GM21619 (cell line): ENCODE results near the gene TNFRSF1B.
A peak's percentile ranks its signal among the peaks of the same experiment; 100 is the strongest.

Source experiments
- ATAC-seq: cut with Tn5 transposase; IDR thresholded peaks from one replicate; pipeline ENCODE4 v1.9.1; 2021; ENCODE audit not compliant: unreplicated experiment

The TNFRSF1B gene

GRCh38 chr1:12141163-12141850 is 25.5 kb upstream of the TNFRSF1B start:
- no peak for ATAC-seq

DNA sequence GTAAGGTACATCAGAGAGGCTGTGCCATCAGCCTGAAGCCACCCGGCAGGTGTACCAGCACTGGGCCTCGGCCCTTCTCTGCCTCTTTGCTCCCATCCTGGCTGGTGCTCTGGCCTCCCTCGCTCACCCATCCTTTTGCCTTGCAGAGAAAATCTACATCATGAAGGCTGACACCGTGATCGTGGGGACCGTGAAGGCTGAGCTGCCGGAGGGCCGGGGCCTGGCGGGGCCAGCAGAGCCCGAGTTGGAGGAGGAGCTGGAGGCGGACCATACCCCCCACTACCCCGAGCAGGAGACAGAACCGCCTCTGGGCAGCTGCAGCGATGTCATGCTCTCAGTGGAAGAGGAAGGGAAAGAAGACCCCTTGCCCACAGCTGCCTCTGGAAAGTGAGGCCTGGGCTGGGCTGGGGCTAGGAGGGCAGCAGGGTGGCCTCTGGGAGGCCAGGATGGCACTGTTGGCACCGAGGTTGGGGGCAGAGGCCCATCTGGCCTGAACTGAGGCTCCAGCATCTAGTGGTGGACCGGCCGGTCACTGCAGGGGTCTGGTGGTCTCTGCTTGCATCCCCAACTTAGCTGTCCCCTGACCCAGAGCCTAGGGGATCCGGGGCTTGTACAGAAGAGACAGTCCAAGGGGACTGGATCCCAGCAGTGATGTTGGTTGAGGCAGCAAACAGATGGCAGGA is 24.5 kb upstream of the TNFRSF1B start:
- no peak for ATAC-seq

GRCh38 chr1:12142891-12143630 is 23.7 kb upstream of the TNFRSF1B start:
- no peak for ATAC-seq

GRCh38 chr1:12143631-12144155 is 23.1 kb upstream of the TNFRSF1B start:
- no peak for ATAC-seq

GRCh38 chr1:12144236-12144635 is 22.6 kb upstream of the TNFRSF1B start:
- no peak for ATAC-seq

DNA sequence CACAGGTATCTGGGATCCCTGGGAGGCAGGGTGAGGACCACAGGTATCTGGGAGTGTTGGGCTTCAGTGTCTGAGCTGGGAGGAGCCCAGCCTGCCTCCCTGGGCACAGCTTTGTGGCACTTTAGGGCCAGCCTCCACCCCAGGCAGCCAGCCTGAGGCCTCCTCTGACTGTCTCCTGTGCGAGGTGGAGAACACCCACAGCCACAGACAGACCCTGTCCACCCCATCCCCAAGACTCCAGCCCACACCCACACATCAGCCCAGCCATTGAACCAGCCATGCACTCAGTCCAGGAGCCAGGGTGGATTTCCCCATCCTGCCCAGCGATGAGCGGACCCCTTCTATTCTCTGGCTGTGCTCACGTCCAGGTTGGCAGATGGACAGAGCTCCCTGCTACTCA is 21.8 kb upstream of the TNFRSF1B start:
- ATAC-seq: no peak

GRCh38 chr1:12145616-12146342 is 21.0 kb upstream of the TNFRSF1B start:
- ATAC-seq: no peak

DNA sequence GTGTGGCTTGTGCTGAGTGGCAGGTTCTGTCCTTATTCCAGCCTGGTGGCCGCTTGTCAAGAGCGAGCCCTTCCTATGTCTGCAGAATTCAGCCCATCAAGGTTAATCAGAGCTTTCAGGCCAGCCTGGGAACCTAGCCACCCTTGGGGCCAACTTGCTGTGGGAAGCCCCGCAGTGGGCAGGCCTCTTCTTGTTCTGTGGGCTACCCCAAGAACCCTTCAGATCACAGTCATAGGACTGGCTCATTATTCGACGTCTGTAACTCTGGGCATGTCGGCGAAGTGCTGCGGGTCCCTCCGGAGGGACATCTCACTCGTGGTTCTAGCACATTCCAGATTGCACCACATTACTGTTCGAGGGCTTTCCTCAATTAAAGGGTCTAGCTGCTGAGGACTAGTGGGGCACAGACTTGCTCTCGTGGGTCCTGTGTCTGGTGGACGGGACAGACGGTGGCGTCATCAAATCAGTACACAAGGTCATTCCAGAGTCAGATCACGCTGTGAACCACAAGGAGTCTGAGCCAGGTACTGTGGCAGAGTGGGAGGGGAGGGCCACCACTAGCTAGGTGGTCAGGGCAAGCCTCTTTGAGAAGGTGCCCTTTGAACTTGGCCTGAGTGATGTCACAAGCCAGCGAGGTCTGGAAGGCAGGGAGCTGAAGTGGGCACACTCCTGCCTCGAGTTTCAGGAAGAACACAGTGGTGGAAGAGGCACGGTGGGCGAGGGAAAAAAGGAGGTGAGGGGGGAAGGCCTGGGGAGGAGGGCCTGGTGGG is 20.3 kb upstream of the TNFRSF1B start:
- ATAC-seq: no peak

- ATAC-seq: no peak
These were observed 19.5 kb upstream of the TNFRSF1B start for GRCh38 chr1:12147201-12147701.

GRCh38 chr1:12148160-12148957 is 18.4 kb upstream of the TNFRSF1B start:
- ATAC-seq: no peak

GRCh38 chr1:12148958-12149790 is 17.6 kb upstream of the TNFRSF1B start:
- ATAC-seq: no peak

DNA sequence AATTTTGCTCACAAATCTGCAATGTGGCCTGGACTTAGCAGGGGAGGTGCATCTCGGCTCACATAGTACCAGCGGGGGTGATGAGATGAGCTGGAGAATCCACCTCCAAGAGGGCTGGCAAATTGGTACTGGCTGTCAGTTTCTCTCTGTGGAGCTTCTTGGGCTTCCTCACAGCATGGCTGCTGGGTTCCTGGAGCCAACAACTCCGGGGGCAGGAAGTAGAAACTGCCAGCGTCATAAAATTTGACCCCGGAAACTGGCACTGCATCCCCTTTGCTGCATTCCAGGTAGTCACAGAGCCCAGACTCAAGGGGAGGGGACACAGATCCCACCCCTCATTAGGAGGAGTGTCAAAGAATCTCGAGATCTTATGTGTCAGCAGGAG is 17.0 kb upstream of the TNFRSF1B start:
- ATAC-seq: no peak

GRCh38 chr1:12150456-12151200 is 16.2 kb upstream of the TNFRSF1B start:
- no peak for ATAC-seq

DNA sequence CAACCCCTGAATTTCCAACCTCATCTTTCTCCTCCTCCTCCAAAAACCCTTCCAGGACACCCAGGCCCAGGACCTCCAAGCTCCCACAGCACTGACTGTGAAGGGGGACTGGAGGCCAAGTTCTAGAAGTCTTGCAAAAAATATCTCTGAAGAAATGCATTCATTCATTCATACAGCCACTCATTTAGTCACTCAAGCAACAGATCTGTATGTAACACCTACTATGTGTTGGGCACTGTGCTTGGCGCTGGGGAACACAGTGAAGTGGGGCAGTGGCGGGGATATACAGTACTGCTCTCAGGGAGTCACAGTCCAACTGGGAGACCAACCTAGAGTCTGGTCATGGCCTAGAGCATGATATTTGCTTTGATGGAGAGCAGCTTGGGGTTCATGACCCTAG is 15.3 kb upstream of the TNFRSF1B start:
- no peak for ATAC-seq

- ATAC-seq: peak; percentile 74
These were observed 14.5 kb upstream of the TNFRSF1B start for GRCh38 chr1:12152113-12152891.

- ATAC-seq: peak; percentile 26
These were observed 13.5 kb upstream of the TNFRSF1B start for GRCh38 chr1:12153181-12153785.

- ATAC-seq: no peak
These were observed 11.5 kb upstream of the TNFRSF1B start for GRCh38 chr1:12155328-12155727.
